Measurements from ENCODE around the gene JAML. TPM values are rescaled to one million over a fixed set of nuclear protein-coding genes. Genes with fewer than 3 reads are reported as not detected.

Gene JAML
- total and polyA plus RNA-seq, 2 experiments from 2014 or later, result 0.56 to 1.0 TPM

DNA sequence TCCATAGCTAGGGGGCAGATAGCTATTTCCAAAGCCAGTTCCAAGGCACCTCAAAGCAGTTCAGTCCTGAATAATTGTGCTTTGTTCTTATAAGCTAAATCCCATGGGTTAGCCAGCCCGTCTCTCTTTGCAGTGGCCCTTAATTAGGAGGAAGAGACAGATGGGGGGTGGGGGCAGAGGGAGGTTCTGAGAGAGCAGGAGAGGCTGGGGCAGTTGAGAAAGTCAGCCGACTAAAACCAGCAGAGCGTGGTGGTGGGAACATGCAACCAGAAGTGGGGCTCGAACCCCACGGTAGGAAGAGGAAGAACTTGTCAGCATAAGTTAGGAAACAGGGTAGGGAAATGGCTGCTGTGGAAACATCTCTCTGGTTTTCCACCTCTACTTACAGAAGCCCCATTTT is 61.3 kb downstream of the JAML start (continued):
- TF ChIP-seq, protein P1, sequence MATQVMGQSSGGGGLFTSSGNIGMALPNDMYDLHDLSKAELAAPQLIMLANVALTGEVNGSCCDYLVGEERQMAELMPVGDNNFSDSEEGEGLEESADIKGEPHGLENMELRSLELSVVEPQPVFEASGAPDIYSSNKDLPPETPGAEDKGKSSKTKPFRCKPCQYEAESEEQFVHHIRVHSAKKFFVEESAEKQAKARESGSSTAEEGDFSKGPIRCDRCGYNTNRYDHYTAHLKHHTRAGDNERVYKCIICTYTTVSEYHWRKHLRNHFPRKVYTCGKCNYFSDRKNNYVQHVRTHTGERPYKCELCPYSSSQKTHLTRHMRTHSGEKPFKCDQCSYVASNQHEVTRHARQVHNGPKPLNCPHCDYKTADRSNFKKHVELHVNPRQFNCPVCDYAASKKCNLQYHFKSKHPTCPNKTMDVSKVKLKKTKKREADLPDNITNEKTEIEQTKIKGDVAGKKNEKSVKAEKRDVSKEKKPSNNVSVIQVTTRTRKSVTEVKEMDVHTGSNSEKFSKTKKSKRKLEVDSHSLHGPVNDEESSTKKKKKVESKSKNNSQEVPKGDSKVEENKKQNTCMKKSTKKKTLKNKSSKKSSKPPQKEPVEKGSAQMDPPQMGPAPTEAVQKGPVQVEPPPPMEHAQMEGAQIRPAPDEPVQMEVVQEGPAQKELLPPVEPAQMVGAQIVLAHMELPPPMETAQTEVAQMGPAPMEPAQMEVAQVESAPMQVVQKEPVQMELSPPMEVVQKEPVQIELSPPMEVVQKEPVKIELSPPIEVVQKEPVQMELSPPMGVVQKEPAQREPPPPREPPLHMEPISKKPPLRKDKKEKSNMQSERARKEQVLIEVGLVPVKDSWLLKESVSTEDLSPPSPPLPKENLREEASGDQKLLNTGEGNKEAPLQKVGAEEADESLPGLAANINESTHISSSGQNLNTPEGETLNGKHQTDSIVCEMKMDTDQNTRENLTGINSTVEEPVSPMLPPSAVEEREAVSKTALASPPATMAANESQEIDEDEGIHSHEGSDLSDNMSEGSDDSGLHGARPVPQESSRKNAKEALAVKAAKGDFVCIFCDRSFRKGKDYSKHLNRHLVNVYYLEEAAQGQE (IDR thresholded peaks at IDR 0.05; ENCODE audit: unreplicated experiment), result no peak
- TF ChIP-seq STAT1 (IDR thresholded peaks at IDR 0.05; ENCODE audit: unreplicated experiment), result no peak
- TF ChIP-seq EZH2phosphoT487 (IDR thresholded peaks at IDR 0.05; ENCODE audit: unreplicated experiment), result no peak

DNA sequence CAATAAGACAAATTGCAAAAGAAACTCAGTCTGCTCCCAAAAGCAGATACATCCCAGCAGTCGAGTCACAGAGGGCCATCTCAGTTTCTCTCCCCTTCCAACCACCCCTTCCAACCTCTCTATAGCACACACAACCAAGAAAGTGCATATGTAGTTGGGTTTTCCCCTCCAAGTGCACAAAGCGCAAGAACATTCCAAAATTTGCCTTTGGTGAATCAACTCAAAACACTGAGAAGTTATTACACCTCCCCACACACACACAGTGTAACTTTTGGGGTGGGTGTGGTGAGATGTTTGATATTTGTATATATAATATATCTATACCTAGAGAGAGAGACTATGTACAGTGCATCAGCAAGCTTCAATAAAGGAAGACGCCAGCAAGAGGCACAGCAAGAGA is 62.0 kb downstream of the JAML start:
- Histone ChIP-seq H3K4me3 (no peak overlapping the region), H3F3A (replicated peaks; ENCODE audit: low read depth) (no peaks in the 10 kb centered on the region), H3K9me2 (ENCODE audit: insufficient read depth) (no peaks in the 10 kb centered on the region), H3K27me3 (ENCODE audit: insufficient read depth) (peaks cover 35% of the 10 kb centered on the region), H3K4me1 (ENCODE audit: insufficient read depth) (peaks cover 6% of the 10 kb centered on the region), H3K4me2 (no peak overlapping the region), H3K36me3 (ENCODE audit: insufficient read depth) (no peaks in the 10 kb centered on the region), H2AFZ (no peak overlapping the region), H4K20me1 (replicated peaks; ENCODE audit: insufficient read depth) (no peaks in the 10 kb centered on the region), H3K27ac (ENCODE audit: low read depth) (no peak overlapping the region), H3K79me2 (replicated peaks; ENCODE audit: insufficient read depth) (no peaks in the 10 kb centered on the region)
- Mint-ChIP-seq H3K4me3 (no peak overlapping the region), H3K4me1 (peaks cover 14% of the 10 kb centered on the region), H3K27me3 (ENCODE audit: insufficient read depth, low read depth, poor library complexity) (peaks cover 14% of the 10 kb centered on the region), H3K27ac (no peak overlapping the region), H3K9me3 (no peaks in the 10 kb centered on the region), H3K36me3 (ENCODE audit: low read depth) (no peaks in the 10 kb centered on the region)
- ATAC-seq (no peak), DNase-seq (ENCODE audit: low spot score) (no peak)
- no peak for TF ChIP-seq ZNF331 (CRISPR knock-in tag; IDR thresholded peaks at IDR 0.05; ENCODE audit: low read depth)
- TF ChIP-seq, protein P2, sequence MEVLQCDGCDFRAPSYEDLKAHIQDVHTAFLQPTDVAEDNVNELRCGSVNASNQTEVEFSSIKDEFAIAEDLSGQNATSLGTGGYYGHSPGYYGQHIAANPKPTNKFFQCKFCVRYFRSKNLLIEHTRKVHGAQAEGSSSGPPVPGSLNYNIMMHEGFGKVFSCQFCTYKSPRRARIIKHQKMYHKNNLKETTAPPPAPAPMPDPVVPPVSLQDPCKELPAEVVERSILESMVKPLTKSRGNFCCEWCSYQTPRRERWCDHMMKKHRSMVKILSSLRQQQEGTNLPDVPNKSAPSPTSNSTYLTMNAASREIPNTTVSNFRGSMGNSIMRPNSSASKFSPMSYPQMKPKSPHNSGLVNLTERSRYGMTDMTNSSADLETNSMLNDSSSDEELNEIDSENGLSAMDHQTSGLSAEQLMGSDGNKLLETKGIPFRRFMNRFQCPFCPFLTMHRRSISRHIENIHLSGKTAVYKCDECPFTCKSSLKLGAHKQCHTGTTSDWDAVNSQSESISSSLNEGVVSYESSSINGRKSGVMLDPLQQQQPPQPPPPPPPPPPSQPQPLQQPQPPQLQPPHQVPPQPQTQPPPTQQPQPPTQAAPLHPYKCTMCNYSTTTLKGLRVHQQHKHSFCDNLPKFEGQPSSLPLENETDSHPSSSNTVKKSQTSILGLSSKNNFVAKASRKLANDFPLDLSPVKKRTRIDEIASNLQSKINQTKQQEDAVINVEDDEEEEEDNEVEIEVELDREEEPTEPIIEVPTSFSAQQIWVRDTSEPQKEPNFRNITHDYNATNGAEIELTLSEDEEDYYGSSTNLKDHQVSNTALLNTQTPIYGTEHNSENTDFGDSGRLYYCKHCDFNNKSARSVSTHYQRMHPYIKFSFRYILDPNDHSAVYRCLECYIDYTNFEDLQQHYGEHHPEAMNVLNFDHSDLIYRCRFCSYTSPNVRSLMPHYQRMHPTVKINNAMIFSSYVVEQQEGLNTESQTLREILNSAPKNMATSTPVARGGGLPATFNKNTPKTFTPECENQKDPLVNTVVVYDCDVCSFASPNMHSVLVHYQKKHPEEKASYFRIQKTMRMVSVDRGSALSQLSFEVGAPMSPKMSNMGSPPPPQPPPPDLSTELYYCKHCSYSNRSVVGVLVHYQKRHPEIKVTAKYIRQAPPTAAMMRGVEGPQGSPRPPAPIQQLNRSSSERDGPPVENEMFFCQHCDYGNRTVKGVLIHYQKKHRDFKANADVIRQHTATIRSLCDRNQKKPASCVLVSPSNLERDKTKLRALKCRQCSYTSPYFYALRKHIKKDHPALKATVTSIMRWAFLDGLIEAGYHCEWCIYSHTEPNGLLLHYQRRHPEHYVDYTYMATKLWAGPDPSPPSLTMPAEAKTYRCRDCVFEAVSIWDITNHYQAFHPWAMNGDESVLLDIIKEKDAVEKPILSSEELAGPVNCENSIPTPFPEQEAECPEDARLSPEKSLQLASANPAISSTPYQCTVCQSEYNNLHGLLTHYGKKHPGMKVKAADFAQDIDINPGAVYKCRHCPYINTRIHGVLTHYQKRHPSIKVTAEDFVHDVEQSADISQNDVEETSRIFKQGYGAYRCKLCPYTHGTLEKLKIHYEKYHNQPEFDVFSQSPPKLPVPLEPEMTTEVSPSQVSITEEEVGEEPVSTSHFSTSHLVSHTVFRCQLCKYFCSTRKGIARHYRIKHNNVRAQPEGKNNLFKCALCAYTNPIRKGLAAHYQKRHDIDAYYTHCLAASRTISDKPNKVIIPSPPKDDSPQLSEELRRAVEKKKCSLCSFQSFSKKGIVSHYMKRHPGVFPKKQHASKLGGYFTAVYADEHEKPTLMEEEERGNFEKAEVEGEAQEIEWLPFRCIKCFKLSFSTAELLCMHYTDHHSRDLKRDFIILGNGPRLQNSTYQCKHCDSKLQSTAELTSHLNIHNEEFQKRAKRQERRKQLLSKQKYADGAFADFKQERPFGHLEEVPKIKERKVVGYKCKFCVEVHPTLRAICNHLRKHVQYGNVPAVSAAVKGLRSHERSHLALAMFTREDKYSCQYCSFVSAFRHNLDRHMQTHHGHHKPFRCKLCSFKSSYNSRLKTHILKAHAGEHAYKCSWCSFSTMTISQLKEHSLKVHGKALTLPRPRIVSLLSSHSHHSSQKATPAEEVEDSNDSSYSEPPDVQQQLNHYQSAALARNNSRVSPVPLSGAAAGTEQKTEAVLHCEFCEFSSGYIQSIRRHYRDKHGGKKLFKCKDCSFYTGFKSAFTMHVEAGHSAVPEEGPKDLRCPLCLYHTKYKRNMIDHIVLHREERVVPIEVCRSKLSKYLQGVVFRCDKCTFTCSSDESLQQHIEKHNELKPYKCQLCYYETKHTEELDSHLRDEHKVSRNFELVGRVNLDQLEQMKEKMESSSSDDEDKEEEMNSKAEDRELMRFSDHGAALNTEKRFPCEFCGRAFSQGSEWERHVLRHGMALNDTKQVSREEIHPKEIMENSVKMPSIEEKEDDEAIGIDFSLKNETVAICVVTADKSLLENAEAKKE (CRISPR knock-in tag; IDR thresholded peaks at IDR 0.05), result no peak
- no peak for TF ChIP-seq NANOG (IDR thresholded peaks at IDR 0.05; ENCODE audit: borderline replicate concordance)
- TF ChIP-seq STAT1 (IDR thresholded peaks at IDR 0.05; ENCODE audit: unreplicated experiment), result no peak
- TF ChIP-seq, protein P3, sequence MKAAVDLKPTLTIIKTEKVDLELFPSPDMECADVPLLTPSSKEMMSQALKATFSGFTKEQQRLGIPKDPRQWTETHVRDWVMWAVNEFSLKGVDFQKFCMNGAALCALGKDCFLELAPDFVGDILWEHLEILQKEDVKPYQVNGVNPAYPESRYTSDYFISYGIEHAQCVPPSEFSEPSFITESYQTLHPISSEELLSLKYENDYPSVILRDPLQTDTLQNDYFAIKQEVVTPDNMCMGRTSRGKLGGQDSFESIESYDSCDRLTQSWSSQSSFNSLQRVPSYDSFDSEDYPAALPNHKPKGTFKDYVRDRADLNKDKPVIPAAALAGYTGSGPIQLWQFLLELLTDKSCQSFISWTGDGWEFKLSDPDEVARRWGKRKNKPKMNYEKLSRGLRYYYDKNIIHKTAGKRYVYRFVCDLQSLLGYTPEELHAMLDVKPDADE (IDR thresholded peaks at IDR 0.05), result no peak
- TF ChIP-seq, protein P4, sequence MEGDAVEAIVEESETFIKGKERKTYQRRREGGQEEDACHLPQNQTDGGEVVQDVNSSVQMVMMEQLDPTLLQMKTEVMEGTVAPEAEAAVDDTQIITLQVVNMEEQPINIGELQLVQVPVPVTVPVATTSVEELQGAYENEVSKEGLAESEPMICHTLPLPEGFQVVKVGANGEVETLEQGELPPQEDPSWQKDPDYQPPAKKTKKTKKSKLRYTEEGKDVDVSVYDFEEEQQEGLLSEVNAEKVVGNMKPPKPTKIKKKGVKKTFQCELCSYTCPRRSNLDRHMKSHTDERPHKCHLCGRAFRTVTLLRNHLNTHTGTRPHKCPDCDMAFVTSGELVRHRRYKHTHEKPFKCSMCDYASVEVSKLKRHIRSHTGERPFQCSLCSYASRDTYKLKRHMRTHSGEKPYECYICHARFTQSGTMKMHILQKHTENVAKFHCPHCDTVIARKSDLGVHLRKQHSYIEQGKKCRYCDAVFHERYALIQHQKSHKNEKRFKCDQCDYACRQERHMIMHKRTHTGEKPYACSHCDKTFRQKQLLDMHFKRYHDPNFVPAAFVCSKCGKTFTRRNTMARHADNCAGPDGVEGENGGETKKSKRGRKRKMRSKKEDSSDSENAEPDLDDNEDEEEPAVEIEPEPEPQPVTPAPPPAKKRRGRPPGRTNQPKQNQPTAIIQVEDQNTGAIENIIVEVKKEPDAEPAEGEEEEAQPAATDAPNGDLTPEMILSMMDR (conservative IDR thresholded peaks at IDR 0.05; ENCODE audit: low read depth in 2 of 2), result no peak
- no peak for TF ChIP-seq ZNF114 (CRISPR knock-in tag; IDR thresholded peaks at IDR 0.05)
- TF ChIP-seq POLR2AphosphoS5 (IDR thresholded peaks at IDR 0.05; ENCODE audit: low read depth), result no peak
- no peak for TF ChIP-seq EZH2phosphoT487 (IDR thresholded peaks at IDR 0.05; ENCODE audit: unreplicated experiment)
- no peak for TF ChIP-seq EZH2 (IDR thresholded peaks at IDR 0.05; ENCODE audit: low read depth, unreplicated experiment)
